C4-2B (cell line): ENCODE results near the gene TRRAP.

Source experiments
- CTCF ChIP-seq: fragments of 450-650 bp; conservative IDR thresholded peaks from 2 replicates; pipeline ENCODE4 v1.5.1; 2017; ENCODE audit warnings: mild to moderate bottlenecking
- ZFX ChIP-seq: fragments of 450-650 bp; IDR thresholded peaks from 2 replicates; pipeline ENCODE4 v1.6.1; 2017

GRCh38 chr7:98992076-98992475 is 113.7 kb downstream of the TRRAP start:
- no peak for TF ChIP-seq CTCF
- TF ChIP-seq ZFX: no peak
